Loucy (cell line): Measurements from ENCODE around the gene PRM1.

ENCODE experiments used
- EZH2phosphoT487 ChIP-seq: fragments of 200-600 bp; IDR thresholded peaks from 2 replicates; pipeline ENCODE4 v1.6.1; 2018; ENCODE audit warnings: antibody characterized with exemption, mild to moderate bottlenecking, moderate library complexity, borderline replicate concordance
- TF ChIP-seq, protein P1 (sequence below): fragments of 200-600 bp; sonication (generic); conservative IDR thresholded peaks from 2 replicates; pipeline ENCODE4 v1.5.1; 2014; ENCODE audit warnings: mild to moderate bottlenecking, antibody characterized with exemption, low read length

DNA sequence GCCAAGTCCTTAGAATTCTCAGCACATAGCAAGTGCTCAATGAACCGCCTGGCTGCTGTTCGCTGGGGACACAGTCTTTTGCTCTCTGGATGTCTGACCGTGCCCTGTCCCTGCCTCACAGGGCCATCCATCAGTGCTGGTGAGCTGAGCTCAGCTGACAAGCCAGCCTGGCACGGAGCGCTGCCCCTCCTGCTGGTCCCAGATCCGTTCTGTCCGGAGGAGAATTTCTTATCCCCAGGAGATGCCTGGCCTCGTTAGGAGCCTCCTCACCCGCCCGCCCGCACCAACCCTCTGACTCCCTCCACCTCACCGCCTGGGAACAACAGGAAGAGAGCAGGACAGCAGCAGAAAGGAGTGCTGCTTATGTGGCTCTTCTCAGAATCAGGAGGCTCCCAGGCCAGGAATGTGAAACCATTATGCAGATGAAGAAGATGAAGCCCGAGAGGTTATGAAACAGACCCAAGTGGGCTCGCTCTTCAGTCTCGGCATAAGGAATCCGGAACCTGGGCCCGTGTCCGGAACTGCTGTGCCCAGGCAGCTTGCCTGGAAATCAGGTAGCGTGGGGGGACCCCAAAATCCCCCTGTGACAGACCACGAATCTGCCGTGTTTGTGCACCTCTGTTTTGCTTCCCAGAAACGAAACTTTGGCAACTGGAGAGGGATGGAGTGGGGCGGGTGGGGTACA is 35.3 kb upstream of the PRM1 start:
- TF ChIP-seq, protein P1, sequence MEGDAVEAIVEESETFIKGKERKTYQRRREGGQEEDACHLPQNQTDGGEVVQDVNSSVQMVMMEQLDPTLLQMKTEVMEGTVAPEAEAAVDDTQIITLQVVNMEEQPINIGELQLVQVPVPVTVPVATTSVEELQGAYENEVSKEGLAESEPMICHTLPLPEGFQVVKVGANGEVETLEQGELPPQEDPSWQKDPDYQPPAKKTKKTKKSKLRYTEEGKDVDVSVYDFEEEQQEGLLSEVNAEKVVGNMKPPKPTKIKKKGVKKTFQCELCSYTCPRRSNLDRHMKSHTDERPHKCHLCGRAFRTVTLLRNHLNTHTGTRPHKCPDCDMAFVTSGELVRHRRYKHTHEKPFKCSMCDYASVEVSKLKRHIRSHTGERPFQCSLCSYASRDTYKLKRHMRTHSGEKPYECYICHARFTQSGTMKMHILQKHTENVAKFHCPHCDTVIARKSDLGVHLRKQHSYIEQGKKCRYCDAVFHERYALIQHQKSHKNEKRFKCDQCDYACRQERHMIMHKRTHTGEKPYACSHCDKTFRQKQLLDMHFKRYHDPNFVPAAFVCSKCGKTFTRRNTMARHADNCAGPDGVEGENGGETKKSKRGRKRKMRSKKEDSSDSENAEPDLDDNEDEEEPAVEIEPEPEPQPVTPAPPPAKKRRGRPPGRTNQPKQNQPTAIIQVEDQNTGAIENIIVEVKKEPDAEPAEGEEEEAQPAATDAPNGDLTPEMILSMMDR, result no peak
- TF ChIP-seq EZH2phosphoT487, result no peak
